VCaP (cell line): ENCODE measurements around the gene TTC34.
"Not testable (repeated sequence)": the region's sequence is repeated elsewhere in the genome, so short reads cannot be mapped to it uniquely, and the experiment has no call there.

Source experiments
- H3K27ac ChIP-seq: fragments of 450-650 bp; 2 replicates; pipeline ENCODE4 v1.5.1; 2017

Gene TTC34

DNA sequence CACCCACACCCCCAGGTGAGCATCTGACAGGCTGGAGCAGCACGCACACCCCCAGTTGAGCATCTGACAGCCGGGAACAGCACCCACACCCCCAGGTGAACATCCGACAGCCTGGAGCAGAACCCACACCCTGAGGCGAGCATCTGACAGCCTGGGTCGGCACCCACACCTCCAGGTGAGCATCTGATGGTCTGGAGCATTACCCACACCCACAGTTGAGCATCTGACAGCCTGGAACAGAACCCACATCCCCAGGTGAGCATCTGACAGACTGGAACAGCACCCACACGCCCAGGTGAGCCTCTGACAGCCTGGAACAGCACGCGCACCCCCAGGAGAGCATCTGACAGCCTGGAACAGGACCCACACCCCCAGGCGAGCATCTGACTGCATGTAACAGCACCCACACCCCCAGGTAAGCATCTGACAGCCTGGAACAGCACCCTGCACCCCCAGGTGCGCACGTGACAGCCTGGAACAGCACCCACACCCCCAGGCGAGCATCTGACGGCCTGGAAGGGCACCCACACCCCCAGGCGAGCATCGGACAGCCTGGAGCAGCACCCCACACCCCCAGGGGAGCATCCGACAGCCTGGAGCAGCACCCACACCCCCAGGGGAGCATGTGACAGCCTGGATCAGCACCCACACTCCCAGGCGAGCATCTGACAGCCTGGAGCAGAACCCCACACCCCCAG, 113.7 kb downstream of the TTC34 start:
- not testable (repeated sequence) for H3K27ac ChIP-seq

DNA sequence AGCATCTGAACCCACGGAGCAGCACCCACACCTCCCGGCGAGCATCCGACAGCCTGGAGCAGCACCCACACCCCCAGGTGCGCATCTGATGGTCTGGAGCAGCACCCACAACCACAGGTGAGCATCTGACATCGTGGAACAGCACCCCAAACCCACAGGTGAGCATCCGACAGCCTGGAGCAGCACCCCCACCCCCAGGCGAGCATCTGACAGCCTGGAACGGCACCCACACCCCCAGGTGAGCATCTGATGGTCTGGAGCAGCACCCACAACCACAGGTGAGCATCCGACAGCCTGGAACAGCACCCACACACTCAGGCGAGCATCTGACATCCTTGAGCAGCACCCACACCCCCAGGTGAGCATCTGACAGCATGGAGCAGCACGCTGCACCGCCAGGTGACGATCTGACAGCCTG, 114.3 kb downstream of the TTC34 start:
- not testable (repeated sequence) for H3K27ac ChIP-seq

DNA sequence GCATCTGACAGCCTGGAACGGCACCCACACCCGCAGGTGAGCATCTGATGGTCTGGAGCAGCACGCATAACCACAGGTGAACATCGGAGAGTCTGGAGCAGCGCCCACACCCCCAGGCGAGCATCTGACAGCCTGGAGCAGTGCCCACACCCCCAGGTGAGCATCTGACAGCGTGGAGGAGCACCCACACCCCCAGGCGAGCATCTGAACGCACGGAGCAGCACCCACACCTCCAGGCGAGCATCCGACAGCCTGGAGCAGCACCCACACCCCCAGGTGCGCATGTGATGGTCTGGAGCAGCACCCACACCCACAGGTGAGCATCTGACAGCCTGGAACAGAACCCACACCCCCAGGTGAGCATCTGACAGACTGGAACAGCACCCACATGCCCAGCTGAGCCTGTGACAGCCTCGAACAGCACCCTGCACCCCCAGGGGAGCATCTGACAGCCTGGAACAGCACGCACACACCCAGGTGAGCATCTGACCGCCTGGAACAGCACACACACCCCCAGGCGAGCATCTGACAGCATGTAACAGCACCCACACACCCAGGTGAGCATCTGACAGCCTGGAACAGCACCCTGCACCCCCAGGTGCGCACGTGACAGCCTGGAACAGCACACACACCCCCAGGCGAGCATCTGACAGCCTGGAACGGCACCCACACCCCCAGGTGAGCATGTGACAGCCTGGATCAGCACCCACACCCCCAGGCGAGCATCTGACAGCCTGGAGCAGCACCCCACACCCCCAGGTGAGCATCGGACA, 115.2 kb downstream of the TTC34 start:
- not testable (repeated sequence) for H3K27ac ChIP-seq

DNA sequence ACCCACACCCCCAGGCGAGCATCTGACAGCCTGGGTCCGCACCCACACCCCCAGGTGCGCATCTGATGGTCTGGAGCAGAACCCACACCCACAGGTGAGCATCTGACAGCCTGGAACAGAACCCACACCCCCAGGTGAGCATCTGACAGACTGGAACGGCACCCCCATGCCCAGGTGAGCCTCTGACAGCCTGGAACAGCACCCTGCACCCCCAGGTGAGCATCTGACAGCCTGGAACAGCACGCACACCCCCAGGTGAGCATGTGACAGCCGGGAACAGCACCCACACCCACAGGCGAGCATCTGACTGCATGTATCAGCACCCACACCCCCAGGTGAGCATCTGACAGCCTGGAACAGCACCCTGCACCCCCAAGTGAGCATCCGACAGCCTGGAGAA, 115.8 kb downstream of the TTC34 start:
- not testable (repeated sequence) for H3K27ac ChIP-seq

DNA sequence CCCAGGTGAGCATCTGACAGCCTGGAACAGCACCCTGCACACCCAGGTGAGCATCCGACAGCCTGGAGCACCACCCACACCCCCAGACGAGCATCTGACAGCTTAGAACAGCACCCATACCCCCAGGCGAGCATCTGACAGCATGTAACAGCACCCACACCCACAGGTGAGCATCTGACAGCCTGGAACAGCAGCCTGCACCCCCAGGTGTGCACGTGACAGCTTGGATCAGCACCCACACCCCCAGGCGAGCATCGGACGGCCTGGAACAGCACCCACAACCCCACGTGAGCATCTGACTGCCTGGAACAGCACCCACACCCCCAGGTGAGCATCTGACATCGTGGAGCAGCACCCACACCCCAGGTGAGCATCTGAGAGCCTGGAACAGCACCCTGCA, 116.6 kb downstream of the TTC34 start:
- not testable (repeated sequence) for H3K27ac ChIP-seq

DNA sequence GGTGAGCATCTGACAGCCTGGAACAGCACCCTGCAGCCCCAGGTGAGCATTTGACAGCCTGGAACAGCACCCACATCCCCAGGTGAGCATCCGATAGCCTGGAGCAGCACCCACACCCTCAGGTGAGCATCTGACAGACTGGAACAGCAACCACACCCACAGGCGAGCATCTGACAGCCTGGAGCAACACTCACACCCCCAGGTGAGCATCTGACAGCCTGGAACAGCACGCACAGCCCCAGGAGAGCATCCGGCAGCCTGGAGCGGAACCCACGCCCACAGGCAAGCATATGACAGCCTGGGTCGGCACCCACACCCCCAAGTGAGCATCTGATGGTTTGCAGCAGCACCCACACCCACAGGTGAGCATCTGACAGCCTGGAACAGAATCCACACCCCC, 117.5 kb downstream of the TTC34 start:
- H3K27ac ChIP-seq, result not testable (repeated sequence)

DNA sequence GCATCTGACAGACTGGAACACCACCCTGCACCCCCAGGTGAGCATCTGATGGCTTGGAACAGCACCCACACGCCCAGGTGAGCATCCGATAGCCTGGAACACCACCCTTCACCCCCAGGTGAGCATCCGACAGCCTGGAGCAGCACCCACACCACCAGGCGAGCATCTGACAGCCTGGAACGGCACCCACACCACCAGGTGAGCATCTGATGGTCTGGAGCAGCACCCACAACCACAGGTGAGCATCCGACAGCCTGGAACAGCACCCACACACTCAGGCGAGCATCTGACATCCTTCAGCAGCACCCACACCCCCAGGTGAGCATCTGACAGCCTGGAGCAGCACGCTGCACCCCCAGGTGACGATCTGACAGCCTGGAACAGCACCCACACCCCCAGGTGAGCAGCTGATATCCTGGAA, 118.2 kb downstream of the TTC34 start:
- H3K27ac ChIP-seq, result not testable (repeated sequence)

DNA sequence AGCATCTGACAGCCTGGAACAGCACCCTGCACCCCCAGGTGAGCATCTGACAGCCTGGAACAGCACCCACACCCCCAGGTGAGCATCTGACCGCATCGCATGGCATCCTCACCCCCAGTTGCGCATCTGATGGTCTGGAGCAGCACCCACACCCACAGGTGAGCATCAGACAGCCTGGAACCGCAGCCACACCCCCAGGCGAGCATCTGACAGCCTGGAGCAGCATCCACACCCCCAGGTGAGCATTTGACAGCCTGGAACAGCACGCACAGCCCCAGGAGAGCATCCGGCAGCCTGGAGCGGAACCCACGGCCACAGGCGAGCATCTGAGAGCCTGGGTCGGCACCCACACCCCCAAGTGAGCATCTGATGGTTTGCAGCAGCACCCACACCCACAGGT, 118.6 kb downstream of the TTC34 start:
- H3K27ac ChIP-seq, result not testable (repeated sequence)

DNA sequence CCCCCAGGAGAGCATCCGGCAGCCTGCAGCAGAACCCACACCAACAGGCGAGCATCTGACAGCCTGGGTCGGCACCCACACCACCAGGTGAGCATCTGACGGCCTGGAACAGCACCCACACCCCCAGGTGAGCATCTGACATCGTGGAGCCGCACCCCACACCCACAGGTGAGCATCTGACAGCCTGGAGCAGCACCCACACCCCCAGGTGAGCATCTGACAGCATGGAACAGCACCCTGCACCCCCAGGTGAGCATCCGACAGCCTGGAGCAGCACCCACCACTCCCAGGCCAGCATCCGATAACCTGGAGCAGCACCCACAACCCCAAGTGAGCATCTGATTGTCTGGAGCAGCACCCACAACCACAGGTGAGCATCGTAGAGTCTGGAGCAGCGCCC, 124.8 kb downstream of the TTC34 start:
- H3K27ac ChIP-seq, result not testable (repeated sequence)

DNA sequence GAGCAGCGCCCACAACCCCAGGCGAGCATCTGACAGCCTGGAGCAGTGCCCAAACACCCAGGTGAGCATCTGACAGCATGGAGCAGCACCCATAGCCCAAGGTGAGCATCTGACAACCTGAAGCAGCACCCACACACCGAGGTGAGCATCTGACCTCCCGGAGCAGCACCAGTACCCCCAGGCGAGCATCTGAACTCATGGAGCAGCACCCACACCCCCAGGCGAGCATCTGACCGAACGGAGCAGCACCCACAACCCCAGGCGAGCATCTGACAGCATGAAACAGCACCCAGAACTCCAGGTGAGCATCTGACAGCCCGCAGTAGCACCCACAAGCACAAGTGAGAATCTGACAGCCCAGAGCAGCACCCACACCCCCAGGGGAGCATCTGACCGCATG, 129.8 kb downstream of the TTC34 start:
- not testable (repeated sequence) for H3K27ac ChIP-seq

DNA sequence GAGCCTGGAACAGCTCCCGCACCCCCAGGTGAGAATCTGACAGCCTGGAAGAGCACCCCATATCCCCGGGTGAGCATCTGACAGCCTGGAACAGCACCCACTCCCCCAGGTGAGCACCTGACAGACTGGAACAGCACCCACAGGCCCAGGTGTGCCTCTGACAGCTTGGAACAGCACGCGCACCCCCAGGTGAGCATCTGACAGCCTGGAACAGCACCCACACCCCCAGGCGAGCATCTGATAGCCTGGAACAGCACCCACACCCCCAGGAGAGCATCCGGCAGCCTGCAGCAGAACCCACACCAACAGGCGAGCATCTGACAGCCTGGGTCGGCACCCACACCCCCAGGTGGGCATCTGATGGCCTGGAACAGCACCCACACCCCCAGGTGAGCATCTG, 141.7 kb downstream of the TTC34 start:
- H3K27ac ChIP-seq, result not testable (repeated sequence)

DNA sequence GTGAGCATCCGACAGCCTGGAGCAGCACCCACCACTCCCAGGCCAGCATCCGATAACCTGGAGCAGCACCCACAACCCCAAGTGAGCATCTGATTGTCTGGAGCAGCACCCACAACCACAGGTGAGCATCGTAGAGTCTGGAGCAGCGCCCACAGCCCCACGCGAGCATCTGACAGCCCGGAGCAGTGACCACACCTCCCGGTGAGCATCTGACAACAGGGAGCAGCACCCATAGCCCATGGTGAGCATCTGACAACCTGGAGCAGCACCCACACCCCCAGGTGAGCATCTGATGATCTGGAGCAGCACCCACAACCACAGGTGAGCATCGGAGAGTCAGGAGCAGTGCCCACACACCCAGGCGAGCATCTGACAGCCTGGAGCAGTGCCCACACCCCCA, 143.6 kb downstream of the TTC34 start:
- H3K27ac ChIP-seq, result not testable (repeated sequence)

DNA sequence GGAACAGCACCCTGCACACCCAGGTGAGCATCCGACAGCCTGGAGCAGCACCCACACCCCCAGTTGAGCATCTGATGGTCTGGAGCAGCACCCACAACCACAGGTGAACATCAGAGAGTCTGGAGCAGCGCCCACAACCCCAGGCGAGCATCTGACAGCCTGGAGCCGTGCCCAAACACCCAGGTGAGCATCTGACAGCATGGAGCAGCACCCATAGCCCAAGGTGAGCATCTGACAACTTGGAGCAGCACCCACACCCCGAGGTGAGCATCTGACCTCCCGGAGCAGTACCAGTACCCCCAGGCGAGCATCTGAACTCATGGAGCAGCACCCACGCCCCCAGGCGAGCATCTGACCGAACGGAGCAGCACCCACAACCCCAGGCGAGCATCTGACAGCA, 144.4 kb downstream of the TTC34 start:
- not testable (repeated sequence) for H3K27ac ChIP-seq

DNA sequence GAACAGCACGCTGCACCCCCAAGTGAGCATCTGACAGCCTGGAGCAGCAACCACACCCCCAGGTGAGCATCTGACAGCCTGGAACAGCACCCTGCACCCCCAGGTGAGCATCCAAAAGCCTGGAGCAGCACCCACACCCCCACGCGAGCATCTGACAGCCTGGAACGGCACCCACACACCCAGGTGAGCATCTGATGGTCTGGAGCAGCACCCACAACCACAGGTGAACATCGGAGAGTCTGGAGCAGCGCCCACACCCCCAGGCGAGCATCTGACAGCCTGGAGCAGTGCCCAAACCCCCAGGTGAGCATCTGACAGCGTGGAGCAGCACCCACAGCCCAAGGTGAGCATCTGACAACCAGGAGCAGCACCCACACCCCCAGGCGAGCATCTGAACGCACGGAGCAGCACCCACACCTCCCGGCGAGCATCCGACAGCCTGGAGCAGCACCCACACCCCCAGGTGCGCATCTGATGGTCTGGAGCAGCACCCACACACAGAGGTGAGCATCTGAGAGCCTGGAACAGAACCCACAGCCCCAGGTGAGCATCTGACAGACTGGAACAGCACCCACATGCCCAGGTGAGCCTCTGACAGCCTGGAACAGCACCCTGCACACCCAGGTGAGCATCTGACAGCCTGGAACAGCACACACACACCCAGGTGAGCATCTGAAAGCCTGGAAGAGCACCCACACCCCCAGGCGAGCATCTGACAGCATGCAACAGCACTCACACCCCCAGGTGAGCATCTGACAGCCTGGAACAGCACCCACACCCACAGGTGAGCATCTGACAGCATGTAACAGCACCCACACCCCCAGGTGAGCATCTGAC, 145.7 kb downstream of the TTC34 start:
- H3K27ac ChIP-seq, result not testable (repeated sequence)

DNA sequence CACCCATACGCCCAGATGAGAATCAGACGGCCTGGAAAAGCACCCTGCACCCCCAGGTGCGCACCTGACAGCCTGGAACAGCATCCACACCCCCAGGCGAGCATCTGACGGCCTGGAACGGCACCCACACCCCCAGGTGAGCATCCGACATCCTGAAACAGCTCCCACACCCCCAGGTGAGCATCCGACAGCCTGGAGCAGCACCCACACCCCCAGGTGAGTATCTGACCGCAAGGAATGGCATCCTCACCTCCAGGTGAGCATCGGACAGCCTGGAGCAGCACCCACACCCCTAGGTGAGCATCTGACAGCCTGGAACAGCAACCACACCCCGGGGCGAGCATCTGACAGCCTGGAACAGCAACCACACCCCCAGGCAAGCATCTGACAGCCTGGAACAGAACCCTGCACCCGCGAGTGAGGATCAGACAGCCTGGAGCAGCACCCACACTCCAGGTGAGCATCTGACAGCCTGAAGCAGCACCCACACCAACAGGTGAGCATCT, 147.0 kb downstream of the TTC34 start:
- not testable (repeated sequence) for H3K27ac ChIP-seq

DNA sequence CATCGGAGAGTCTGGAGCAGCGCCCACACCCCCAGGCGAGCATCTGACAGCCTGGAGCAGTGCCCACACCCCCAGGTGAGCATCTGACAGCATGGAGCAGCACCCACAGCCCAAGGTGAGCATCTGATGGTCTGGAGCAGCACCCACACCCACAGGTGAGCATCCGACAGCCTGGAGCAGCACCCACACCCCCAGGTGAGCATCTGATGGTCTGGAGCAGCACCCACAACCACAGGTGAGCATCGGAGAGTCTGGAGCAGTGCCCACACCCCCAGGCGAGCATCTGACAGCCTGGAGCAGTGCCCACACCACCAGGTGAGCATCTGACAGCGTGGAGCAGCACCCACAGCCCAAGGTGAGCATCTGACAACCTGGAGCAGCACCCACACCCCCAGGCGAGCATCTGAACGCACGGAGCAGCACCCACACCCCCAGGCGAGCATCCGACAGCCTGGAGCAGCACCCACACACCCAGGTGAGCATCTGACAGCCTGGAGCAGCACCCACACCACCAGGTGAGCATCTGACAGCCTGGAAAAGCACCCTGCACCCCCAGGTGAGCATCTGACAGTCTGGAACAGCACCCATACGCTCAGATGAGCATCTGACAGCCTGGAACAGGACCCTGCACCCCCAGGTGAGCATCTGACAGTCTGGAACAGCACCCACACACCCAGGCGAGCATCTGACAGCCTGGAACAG, 147.6 kb downstream of the TTC34 start:
- not testable (repeated sequence) for H3K27ac ChIP-seq

DNA sequence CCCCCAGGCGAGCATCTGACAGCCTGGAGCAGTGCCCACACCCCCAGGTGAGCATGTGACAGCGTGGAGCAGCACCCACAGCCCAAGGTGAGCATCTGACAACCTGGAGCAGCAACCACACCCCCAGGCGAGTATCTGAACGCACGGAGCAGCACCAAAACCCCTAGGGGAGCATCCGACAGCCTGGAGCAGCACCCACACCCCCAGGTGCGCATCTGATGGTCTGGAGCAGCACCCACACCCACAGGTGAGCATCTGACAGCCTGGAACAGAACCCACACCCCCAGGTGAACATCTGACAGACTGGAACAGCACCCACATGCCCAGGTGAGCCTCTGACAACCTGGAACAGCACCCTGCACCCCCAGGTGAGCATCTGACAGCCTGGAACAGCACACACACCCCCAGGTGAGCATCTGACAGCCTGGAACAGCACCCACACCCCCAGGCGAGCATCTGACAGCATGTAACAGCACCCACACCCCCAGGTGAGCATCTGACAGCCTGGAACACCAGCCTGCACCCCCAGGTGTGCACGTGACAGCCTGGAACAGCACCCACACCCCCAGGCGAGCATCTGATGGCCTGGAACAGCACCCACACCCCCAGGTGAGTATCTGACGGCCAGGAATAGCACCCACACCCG, 148.4 kb downstream of the TTC34 start:
- not testable (repeated sequence) for H3K27ac ChIP-seq

DNA sequence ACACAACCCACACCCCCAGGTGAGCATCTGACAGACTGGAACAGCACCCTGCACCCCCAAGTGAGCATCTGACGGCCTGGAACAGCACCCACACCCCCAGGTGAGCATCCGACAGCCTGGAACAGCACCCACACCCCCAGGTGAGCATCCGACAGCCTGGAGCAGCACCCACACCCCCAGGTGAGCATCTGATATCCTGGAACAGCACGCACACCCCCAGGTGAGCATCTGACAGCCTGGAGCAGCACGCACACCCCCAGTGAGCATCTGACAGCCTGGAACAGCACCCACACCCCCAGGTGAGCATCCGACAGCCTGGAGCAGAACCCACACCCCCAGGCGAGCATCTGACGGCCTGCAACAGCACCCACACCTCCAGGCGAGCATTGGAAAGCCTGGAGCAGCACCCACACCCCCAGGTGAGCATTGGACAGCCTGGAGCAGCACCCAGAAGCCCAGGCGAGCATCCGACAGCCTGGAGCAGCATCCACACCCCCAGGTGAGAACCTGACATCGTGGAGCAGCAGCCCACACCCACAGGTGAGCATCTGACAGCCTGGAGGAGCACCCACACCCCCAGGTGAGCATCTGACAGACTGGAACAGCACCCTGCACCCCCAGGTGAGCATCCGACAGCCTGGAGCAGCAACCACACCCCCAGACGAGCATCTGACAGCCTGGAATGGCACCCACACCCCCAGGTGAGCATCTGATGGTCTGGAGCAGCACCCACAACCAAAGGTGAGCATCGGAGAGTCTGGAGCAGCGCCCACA, 149.2 kb downstream of the TTC34 start:
- H3K27ac ChIP-seq, result not testable (repeated sequence)
